Endothelial cell of umbilical vein (primary cell): Measurements from ENCODE around the gene TEC. TPM values are rescaled to one million over a fixed set of nuclear protein-coding genes. Genes with fewer than 3 reads are reported as not detected.

Experiments
- BruUV-seq: library from RNA; stranded (reverse); fragments of 400-500 nt; replicated peaks from 2 replicates; lab custom pipeline; 2021; lab: Mats Ljungman, UMichigan
- CTCF ChIA-PET: fragments of 300-600, 350-600 bp; sonication (Branson Sonifier 250); formaldehyde crosslinking; loops from one replicate; lab custom pipeline; 2021; ENCODE audit warnings: antibody characterized with exemption, inconsistent platforms; lab: Charles Lee
- POLR2A ChIA-PET: fragments of 300-600, 350-600 bp; sonication (Branson Sonifier 250); formaldehyde crosslinking; loops from one replicate; lab custom pipeline; 2021; ENCODE audit warnings: antibody characterized with exemption, inconsistent platforms; lab: Charles Lee
- DNase-seq: peaks from one replicate; pipeline ENCODE4 v3.0.0-alpha.2; 2011; ENCODE audit warnings: low read depth, low spot score
- FAIRE-seq: peaks from 2 replicates; lab custom pipeline; 2011; peaks lifted over from hg19 to GRCh38; lab: Jason Lieb, UNC
- H2AFZ ChIP-seq: 2 replicates; pipeline ENCODE4 v1.6.0; 2012; ENCODE audit warnings: low read depth, low read length, control low read depth, inconsistent platforms
- H3K27ac ChIP-seq: 2 replicates; pipeline ENCODE4 v1.5.1; 2011; ENCODE audit warnings: low read depth, mild to moderate bottlenecking, control low read depth, low read length, moderate library complexity; ENCODE audit not compliant: insufficient read depth
- H3K27me3 ChIP-seq, 2 experiments: 2 replicates each; pipeline versions ENCODE4 v1.6.0 to v1.6.1; 2011; ENCODE audit warnings: low read length in 2 of 2, mixed read lengths in 1 of 2; ENCODE audit not compliant: control insufficient read depth in 2 of 2, insufficient read depth in 2 of 2
- H3K36me3 ChIP-seq, 2 experiments: 2 replicates in 1 of 2; 3 replicates in 1 of 2; pipeline ENCODE4 v1.5.1; 2011; ENCODE audit warnings: low read length in 2 of 2, mild to moderate bottlenecking in 1 of 2, moderate library complexity in 1 of 2; ENCODE audit not compliant: control insufficient read depth in 2 of 2, insufficient read depth in 2 of 2; ENCODE audit errors: extremely low read depth in 1 of 2
- H3K4me1 ChIP-seq: 3 replicates; pipeline ENCODE4 v1.5.1; 2011; ENCODE audit warnings: mild to moderate bottlenecking, low read length; ENCODE audit not compliant: control insufficient read depth, insufficient read depth; ENCODE audit errors: extremely low read depth
- H3K4me2 ChIP-seq: 2 replicates; pipeline ENCODE4 v1.6.1; 2011; ENCODE audit warnings: low read length, control low read depth, mixed read lengths; ENCODE audit not compliant: insufficient read depth
- H3K4me3 ChIP-seq, 3 experiments: fragments of 200-600 bp in 1 of 3; sonication (generic), shearing (Covaris generic) in 1 of 3; replicated peaks in 1 of 3; 2 replicates each; pipeline ENCODE4 v1.5.1; 2011 to 2016; ENCODE audit warnings: control low read depth in 3 of 3, low read length in 3 of 3, mild to moderate bottlenecking in 2 of 3, inconsistent platforms in 1 of 3, low read depth in 1 of 3, moderate library complexity in 1 of 3; ENCODE audit not compliant: insufficient read depth in 1 of 3
- H3K79me2 ChIP-seq: 2 replicates; pipeline ENCODE4 v1.6.0; 2012; ENCODE audit warnings: low read length, inconsistent platforms; ENCODE audit not compliant: control insufficient read depth, insufficient read depth
- H3K9ac ChIP-seq: replicated peaks from 2 replicates; pipeline ENCODE3; 2011; ENCODE audit warnings: low read length, control low read depth; ENCODE audit not compliant: insufficient read depth; ENCODE audit errors: extremely low read depth
- H3K9me1 ChIP-seq: replicated peaks from 3 replicates; pipeline ENCODE4 v1.6.0; 2011; ENCODE audit warnings: mild to moderate bottlenecking, low read length; ENCODE audit not compliant: control insufficient read depth, insufficient read depth; ENCODE audit errors: extremely low read depth
- H3K9me3 ChIP-seq: replicated peaks from 2 replicates; pipeline ENCODE4 v1.5.1; 2012; ENCODE audit warnings: low read length, inconsistent platforms; ENCODE audit not compliant: control insufficient read depth, insufficient read depth
- H4K20me1 ChIP-seq: replicated peaks from 2 replicates; pipeline ENCODE3; 2011; ENCODE audit warnings: mild to moderate bottlenecking, low read length; ENCODE audit not compliant: control insufficient read depth, insufficient read depth; ENCODE audit errors: extremely low read depth
- EZH2 ChIP-seq: IDR thresholded peaks from 2 replicates; pipeline ENCODE4 v1.6.1; 2012; ENCODE audit warnings: borderline replicate concordance, low read depth, mild to moderate bottlenecking, moderate library complexity, low read length, inconsistent platforms; ENCODE audit not compliant: severe bottlenecking
- FOS ChIP-seq: IDR thresholded peaks from 2 replicates; pipeline ENCODE4 v1.6.1; 2011; ENCODE audit warnings: mild to moderate bottlenecking, low read length, moderate library complexity, borderline replicate concordance; ENCODE audit not compliant: insufficient read depth
- GATA2 ChIP-seq: IDR thresholded peaks from 2 replicates; pipeline ENCODE4 v1.7.0; 2011; ENCODE audit warnings: low read depth, mild to moderate bottlenecking, moderate library complexity, mixed read lengths, low read length; ENCODE audit not compliant: insufficient read length, insufficient read depth
- JUN ChIP-seq: IDR thresholded peaks from 2 replicates; pipeline ENCODE4 v1.6.1; 2011; ENCODE audit warnings: borderline replicate concordance, low read depth; ENCODE audit not compliant: insufficient read length, insufficient read depth
- MYC ChIP-seq: IDR thresholded peaks from one replicate; pipeline ENCODE4 v1.6.1; 2011; ENCODE audit warnings: mild to moderate bottlenecking, low read depth, low read length
- POLR2A ChIP-seq: IDR thresholded peaks from 2 replicates; pipeline ENCODE4 v1.6.1; 2012; ENCODE audit warnings: low read depth, mild to moderate bottlenecking, control low read depth, low read length
- POLR2AphosphoS5 ChIP-seq: IDR thresholded peaks from 2 replicates; pipeline ENCODE4 v1.6.1; 2012; ENCODE audit warnings: low read depth, mild to moderate bottlenecking, control low read depth, low read length, moderate library complexity; ENCODE audit not compliant: insufficient read depth
- dilution Hi-C: fragments of 300-500 bp; cut with MboI; formaldehyde crosslinking; loops from one replicate; pipeline ENCODE4 v1.15.0; 2019; ENCODE audit warnings: low sequenced_read_pairs; ENCODE audit not compliant: extremely low pct_ligation_motif_present
- intact Hi-C: fragments of 100-400 bp; cut with micrococcal nuclease; formaldehyde crosslinking; loops from one replicate; pipeline ENCODE4 v1.10.0; 2022
- polyA plus RNA-seq, 4 experiments: library from polyadenylated mRNA; depleted of rRNA in 3 of 4; stranded (reverse) in 3 of 4; unstranded in 1 of 4; fragments of >200 nt; gene quantifications; 2 replicates each; pipeline versions ENCODE4 v1.2.1 to v1.2.3, GENCODE V29; 2011 to 2012; ENCODE audit warnings: missing spikeins in 1 of 4
- total RNA-seq: library from RNA; stranded (reverse); gene quantifications from 2 replicates; pipeline ENCODE4 v1.2.3, GENCODE V29; 2021
- TF ChIP-seq, protein P1 (sequence below): IDR thresholded peaks from 2 replicates; pipeline ENCODE4 v1.6.1; 2011; ENCODE audit not compliant: insufficient read depth, insufficient read length
- TF ChIP-seq, protein P2 (sequence below), 2 donors: IDR thresholded peaks; 1 replicate in 1 of 2; 2 replicates in 1 of 2; pipeline ENCODE4 v1.5.1; 2011; ENCODE audit warnings: low read length in 2 of 2, mild to moderate bottlenecking in 2 of 2, moderate library complexity in 2 of 2, control low read depth in 1 of 2, inconsistent platforms in 1 of 2, low read depth in 1 of 2; ENCODE audit not compliant: insufficient read depth in 1 of 2; ENCODE audit errors: extremely low read depth in 1 of 2

Gene TEC
- total and polyA plus RNA-seq, 2 donors (not counting 3 experiments of a cell fraction or from before 2014, with no cell fraction given) = 0.08 to 0.86 TPM

GRCh38 chr4:48216563-48216962 lies 53.1 kb downstream of the TEC start:
- Histone ChIP-seq H3K27me3 (no peaks in the 10 kb centered on the region), H3K36me3 (no peaks in the 10 kb centered on the region), H3K9ac (no peak overlapping the region), H2AFZ (no peak overlapping the region), H3K79me2 (no peaks in the 10 kb centered on the region), H3K4me1 (no peaks in the 10 kb centered on the region), H4K20me1 (no peaks in the 10 kb centered on the region), H3K9me1 (no peaks in the 10 kb centered on the region), H3K4me3 (no peak overlapping the region), H3K4me2 (no peak overlapping the region), H3K9me3 (no peaks in the 10 kb centered on the region), H3K27ac (no peak overlapping the region)
- dilution Hi-C loops = no loop called here
- CTCF ChIA-PET = interaction anchor here (0.6 kb wide), 1 partner anchor 212 kb away, joined by 3 read pairs; no protein-coding TSS in a partner anchor
- FAIRE-seq (peak; percentile 26), DNase-seq (no peak)
- no TSS peak for BruUV-seq
- POLR2A ChIA-PET = interaction anchor here (0.7 kb wide), 1 partner anchor 228 kb away, joined by 4 read pairs; no protein-coding TSS in a partner anchor
- intact Hi-C loops = no loop called here
- TF ChIP-seq MYC (no peak), GATA2 (no peak), FOS (no peak), POLR2AphosphoS5 (no peak), EZH2 (no peak), POLR2A (no peak), JUN (no peak)
- TF ChIP-seq, protein P1, sequence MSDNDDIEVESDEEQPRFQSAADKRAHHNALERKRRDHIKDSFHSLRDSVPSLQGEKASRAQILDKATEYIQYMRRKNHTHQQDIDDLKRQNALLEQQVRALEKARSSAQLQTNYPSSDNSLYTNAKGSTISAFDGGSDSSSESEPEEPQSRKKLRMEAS = no peak
- TF ChIP-seq, protein P2, sequence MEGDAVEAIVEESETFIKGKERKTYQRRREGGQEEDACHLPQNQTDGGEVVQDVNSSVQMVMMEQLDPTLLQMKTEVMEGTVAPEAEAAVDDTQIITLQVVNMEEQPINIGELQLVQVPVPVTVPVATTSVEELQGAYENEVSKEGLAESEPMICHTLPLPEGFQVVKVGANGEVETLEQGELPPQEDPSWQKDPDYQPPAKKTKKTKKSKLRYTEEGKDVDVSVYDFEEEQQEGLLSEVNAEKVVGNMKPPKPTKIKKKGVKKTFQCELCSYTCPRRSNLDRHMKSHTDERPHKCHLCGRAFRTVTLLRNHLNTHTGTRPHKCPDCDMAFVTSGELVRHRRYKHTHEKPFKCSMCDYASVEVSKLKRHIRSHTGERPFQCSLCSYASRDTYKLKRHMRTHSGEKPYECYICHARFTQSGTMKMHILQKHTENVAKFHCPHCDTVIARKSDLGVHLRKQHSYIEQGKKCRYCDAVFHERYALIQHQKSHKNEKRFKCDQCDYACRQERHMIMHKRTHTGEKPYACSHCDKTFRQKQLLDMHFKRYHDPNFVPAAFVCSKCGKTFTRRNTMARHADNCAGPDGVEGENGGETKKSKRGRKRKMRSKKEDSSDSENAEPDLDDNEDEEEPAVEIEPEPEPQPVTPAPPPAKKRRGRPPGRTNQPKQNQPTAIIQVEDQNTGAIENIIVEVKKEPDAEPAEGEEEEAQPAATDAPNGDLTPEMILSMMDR (IDR thresholded peaks at IDR 0.05; ENCODE audit: extremely low read depth in 1 of 2, insufficient read depth in 1 of 2, low read depth in 1 of 2, low read length in 2 of 2) = no peak
